ENCODE measurements around the gene ORC3. TPM values are rescaled to one million over a fixed set of nuclear protein-coding genes. Genes with fewer than 3 reads are reported as not detected.
"Not testable (repeated sequence)": the region's sequence is repeated elsewhere in the genome, so short reads cannot be mapped to it uniquely, and the experiment has no call there.

Gene ORC3
- polyA plus RNA-seq, 5 donors = 28.1 to 51.4 (median 43.1) TPM

DNA sequence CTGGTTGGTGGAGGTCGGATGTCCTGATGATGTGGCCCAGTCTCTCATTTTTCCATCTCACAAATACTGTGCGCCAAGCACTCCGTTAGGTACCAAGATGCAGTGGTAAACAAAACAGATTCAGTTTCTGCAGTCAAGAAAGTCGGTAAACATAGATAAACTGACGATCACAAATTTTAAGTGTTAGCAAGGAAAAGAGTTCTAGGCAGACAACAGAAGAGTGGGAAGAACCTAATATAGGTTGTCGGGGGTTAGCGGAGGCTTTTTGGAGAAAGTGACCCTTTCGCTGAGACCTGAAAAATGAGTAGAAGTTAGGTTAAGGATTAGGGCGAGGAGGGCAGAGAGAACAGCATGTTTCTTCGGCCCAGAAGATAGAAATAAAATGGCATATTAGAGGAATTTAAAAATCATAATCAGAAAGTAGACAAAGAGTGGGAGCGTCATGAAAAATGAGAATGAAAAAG, 514 bp downstream of the ORC3 start:
- no peak for DNase-seq

- DNase-seq = no peak
These were observed 1.1 kb downstream of the ORC3 start for GRCh38 chr6:87590990-87591389.

DNA sequence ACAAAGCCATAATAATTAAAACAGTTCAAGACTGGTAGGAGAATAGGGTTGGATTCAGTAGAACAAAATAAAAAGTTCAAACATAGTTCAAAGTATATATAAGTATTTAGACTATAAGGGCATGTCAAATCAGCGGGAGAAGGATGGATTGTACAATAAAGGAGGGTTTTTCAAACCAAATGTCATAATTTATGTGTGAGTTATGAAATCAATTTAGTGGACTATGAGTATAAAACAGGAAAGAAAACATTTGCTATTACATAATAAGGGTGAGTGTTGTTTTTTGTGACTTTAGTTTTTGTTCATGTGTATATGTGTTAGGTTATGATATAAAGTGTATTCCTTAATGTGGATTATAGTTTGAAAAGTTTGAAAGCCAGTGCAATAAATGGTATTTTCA, 10.6 kb downstream of the ORC3 start:
- DNase-seq = no peak

GRCh38 chr6:87606199-87606598, 16.3 kb downstream of the ORC3 start:
- DNase-seq = no peak

DNA sequence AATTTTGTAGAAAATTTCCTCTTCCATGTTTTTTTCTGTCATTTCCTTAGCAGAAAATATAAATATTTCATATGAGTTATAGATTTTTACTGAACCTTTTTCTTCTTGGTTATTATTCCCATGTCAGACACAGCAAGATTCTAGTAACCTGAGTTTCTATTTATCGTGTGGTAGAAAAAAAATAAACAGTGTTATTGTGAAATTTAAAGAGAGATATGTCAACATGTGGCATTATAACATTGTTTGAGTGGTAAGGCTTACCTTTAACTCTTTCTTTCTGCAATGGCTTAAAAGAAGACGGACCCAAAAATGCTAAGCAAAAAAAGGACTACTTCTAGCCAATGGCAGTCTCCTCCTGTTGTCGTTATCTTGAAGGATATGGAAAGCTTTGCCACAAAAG, 18.9 kb downstream of the ORC3 start:
- DNase-seq = no peak

DNA sequence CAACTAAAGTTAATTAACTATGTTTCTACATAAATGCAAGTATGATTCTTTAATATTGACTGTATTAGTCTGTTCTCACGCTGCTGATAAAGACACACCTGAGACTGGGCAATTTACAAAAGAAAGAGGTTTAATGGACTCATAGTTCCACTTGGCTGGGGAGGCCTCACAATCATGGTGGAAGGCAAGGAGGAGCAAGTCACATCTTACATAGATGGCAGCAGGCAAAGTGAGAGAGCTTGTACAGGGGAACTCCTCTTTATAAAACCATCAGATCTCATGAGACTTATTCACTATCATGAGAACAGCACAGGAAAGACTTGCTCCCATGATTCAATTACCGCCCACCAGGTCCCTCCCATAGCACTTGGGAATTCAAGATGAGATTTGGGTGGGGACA, 23.1 kb downstream of the ORC3 start:
- not testable (repeated sequence) for DNase-seq

DNA sequence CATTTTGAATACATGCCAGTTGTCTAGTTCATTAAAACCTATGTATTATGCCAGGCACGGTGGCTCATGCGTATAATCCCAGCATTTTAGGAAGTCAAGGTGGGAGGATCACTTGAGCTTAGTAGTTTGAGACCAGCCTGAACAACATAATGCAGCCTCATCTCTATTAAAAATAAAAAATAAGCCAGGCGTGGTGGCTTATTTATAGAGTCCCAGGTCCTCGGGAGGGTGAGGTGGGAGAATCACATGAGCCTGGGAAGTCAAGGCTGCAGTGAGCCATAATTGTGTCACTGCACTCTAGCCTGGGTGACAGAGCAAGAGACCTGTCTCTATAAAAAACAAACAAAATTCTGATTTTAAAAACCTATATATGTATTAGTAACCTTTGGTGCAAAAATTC, 27.5 kb downstream of the ORC3 start:
- DNase-seq = no peak

DNA sequence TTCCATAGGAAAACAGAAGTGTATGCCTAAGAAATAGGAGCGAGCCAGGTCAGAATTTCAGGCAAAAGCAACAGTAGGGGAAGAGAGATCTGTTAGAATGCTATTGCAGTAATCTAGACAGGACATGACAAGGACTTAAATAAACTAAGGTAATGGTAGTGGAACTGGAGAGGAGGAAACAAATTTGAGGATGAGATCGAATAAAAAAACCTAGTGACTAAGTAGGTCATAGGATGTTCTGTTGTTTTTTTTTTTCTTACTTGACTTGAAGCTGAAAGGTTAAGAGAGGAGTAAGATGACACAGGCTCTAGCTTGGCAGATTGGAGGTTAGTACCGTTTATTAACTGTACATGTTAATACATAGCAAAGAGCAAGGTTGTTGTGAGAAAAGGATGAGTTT, 28.6 kb downstream of the ORC3 start:
- DNase-seq = no peak

DNA sequence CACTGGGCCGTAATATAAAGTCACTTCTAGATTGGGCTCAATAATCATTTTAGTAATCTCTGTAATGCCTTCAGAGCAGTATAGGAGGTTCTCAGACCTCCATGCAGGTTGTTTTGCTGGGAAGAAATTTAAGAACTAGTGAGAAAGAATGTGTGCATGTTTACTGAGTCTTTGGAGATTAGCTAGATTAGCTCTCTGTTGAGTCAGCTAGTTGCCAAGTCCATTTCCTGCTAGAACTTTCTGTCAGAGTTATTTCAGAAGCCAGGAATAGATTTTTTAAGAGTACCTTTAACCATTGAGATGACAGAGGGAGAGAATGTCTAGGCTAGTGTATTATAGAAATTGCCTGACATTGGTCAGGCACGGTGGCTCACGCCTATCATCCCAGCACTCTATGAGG, 33.3 kb downstream of the ORC3 start:
- DNase-seq = no peak

DNA sequence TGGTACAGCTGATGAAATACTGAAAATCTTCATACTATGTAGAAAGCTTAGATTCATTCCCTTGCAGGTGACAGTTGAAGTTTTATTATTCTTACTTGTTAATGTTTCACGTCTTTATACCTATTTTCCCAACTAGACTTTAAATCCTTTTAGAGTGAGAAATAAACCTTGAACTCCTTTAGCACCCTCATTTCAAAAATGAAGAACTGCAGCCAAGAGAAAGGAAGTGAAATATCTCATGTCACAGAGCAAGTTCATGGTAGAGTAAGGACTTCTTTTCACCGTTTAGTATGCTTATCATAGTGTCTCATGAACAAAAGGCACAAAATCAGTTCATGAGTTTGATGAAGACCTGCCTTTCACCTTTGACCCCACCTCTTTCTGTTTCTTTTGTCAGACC, 38.5 kb downstream of the ORC3 start:
- no peak for DNase-seq

- DNase-seq = no peak
These were observed 38.9 kb downstream of the ORC3 start for GRCh38 chr6:87628881-87629280.

- no peak for DNase-seq
These were observed 40.8 kb downstream of the ORC3 start for GRCh38 chr6:87630746-87631145.

GRCh38 chr6:87633851-87634250, 43.9 kb downstream of the ORC3 start:
- DNase-seq = no peak

GRCh38 chr6:87636315-87636714, 46.4 kb downstream of the ORC3 start:
- DNase-seq = no peak

- DNase-seq = no peak
These were observed 47.2 kb downstream of the ORC3 start for GRCh38 chr6:87637106-87637505.

DNA sequence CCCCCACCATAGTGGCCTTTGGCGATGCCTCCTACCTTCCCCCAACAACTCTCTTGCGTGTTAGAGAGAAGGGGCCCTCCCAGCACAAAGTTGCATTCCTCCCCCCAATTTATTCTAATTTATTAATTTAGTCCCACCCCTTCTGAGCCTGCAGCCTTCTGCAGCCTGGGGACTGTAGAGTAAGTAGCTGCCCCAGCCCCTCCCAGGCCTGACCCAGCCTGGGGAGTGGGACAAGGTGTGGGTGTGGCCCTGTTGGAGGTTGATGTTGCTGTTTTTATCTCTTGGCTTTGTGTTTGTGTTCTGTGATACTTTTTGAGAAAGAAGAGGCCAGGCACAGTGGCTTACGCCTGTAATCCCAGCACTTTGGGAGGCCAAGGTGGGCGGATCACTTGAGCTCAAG, 49.4 kb downstream of the ORC3 start:
- DNase-seq = no peak

- no peak for DNase-seq
These were observed 51.2 kb downstream of the ORC3 start for GRCh38 chr6:87641065-87641692.

DNA sequence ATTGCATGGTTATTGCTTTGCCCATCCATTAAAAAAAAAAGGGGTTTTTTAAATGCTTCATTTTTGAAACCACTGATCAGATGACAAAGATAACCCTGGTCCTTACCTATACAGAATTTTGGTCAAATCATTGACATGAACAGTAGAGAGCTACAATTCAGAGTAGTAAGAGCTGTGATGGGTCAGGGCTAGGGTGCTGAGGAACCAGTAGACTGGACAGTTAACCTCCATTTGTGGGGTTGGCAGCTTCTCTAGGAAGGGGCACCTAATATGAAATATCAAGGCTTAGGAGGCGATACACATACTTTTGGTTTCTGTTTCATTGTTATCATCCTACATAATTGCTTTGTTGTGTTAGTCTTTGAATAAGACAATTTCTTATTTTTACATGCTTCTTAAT, 55.1 kb downstream of the ORC3 start:
- no peak for DNase-seq

GRCh38 chr6:87653074-87653962, 63.4 kb downstream of the ORC3 start:
- no peak for DNase-seq

GRCh38 chr6:87654122-87654521, 64.2 kb downstream of the ORC3 start:
- no peak for DNase-seq

DNA sequence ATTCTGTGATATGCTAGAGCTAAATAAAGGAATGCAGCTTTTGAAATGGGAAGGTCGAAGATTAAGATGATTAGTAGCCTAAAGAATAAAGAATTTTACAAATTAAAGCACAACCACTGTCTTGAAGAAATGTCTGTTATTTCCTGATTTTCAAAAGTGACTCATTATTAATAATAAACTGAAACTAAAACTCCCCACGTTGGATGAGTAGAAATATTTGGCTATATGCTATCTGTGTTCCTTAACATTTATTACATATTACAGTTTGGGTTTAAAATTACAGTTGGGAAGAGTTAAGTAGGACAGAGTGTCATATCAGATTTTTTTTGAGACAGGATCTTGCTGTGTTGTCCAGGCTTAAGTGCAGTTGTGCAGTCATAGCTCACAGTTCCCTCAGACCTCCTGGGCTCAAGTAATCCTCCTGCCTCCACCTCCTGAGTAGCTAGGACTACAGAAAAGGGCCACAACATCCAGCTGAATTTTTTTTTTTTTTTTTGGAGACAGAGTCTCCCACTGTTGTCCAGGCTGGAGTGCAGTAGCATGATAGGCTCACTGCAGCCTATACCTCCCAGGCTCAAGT, 65.0 kb downstream of the ORC3 start:
- DNase-seq = no peak

DNA sequence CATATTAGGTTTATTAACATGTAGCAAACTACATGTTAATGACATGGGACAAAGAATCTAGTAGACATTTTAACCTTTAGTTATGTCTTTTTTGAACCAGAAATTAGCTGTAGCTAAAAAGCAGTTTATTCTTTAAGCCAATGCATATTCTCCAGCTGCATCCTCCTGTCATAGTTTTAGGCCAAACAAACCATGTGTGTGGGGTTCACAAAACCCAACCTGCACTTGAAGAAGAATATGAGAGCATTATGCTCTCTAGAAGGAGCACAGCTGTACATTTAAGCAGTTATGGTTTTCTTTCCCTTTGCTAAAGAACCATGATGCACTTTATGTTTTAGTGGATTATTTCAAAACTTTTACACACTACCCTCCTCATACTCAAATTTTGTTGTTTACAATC, 65.9 kb downstream of the ORC3 start:
- no peak for DNase-seq

- DNase-seq = no peak
These were observed 66.9 kb downstream of the ORC3 start for GRCh38 chr6:87656857-87657256.

Data from right lung (tissue), 5 donors.